IPS DF 4.7 (cell line): ENCODE measurements around the gene MBL2.

Source experiments
- DNase-seq: peaks from one replicate; pipeline ENCODE4 v3.0.0-alpha.2; 2013; ENCODE audit warnings: low spot score; ENCODE audit errors: extremely low read depth

The MBL2 gene

DNA sequence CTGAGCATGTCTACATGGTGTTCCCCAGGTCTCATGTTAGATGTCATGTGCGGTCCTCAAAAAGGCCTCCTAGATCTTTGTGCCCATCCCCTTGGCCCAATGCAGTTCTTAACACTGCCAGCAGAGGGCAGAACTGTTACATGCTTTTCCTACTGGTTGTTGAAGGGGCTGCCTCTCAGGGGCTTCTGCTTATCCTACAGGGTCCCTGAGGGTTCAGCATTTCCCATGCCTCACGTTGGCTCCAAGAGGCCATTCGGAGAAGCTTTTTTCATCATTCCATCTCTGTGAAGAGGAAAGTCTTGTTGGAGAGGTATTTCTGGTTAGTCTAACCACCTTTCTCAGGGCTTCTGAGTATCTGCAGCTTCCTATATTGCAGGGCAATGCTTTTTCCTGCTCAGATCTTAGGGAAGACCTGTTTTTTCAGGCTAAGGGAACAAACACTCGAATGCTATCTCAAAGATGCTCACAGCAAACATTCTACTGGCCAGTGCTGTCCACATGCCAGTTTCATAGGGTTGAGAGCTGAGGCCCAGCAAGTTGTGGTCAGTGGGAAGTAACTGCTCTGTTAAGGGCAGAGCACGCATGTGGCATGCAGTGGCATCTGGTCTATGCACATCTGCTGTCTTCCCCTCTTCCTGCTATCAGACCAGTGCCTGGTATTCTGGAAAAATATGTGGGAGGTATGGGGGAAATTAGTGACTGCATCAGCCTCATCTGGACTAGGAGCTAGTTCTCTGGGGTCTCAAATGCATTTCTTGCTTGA is 31.5 kb downstream of the MBL2 start:
- DNase-seq = peak; percentile 64

DNA sequence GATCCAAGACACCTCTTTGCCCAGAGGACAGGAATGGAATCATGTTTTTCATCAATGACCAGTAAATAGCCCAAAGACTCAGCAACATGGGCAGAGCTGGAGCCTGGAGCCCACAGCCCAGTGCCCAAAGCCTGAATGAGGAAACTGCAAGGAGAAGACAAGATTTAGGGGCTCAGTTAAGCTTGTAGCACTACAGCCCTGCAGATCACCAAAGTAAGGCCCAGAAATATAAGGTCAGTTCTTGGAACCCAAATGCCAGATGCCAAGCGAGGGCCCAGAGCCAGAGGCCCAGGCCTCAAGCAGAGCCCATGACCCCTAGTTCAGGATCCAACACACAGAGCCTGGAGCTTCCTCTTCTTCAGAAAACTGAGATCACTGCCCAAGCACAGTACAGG is 32.4 kb downstream of the MBL2 start:
- DNase-seq = no peak

DNA sequence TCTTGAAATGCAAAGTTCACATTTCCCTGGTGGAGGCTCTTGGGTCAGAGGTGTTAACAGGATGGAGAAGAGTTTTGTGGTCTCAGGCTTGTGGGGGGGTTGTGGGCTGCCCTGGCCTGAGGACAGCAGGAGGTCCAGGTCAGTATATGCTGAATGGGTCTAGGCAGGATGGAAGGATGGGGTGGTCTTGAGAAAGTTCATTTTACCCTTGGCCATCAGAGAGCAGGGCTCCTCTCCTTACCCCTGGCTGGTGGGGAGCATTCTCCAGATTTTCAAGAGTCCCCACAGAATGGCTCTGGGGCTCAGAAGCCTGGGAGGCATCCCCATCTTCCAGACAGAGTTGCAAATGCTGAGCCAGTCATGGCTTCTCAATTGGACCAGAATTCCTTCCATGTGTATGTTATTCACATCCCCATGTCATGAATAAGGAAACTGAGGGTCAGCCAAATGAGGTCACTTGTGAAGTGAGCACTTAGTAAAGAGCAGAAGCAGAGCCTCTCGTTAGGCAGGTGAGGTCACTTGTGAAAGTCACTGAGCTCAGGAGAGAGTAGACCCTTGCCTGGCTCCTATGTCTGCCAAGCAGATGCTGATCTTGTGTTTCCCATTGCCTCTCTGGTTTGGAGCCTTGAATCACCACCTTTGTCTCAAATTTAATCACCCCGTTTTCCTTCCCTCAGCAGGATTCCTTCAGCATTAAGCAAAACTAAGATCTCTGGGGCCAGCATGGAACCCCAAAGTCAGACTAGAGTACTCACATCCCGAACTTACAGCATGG is 33.0 kb downstream of the MBL2 start:
- DNase-seq = no peak

DNA sequence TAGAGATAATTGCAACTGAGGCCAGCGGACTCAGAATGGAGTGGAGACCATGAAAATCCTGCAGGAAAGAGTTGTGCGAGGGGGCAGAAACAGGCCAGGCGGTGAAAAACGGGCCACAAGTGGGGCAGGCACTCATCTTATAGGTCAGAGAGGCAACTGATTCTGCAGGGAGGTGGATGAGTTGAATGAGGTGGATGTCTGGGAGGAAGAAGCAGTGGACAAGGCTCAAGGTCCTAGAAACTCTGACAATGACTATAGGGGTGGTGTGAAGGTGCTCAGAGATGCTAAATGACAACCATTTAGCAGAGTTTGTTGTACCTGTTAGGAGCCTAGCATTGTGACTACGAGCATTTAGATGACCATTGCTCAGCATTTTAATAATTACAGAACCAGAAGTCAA is 33.6 kb downstream of the MBL2 start:
- DNase-seq = no peak

DNA sequence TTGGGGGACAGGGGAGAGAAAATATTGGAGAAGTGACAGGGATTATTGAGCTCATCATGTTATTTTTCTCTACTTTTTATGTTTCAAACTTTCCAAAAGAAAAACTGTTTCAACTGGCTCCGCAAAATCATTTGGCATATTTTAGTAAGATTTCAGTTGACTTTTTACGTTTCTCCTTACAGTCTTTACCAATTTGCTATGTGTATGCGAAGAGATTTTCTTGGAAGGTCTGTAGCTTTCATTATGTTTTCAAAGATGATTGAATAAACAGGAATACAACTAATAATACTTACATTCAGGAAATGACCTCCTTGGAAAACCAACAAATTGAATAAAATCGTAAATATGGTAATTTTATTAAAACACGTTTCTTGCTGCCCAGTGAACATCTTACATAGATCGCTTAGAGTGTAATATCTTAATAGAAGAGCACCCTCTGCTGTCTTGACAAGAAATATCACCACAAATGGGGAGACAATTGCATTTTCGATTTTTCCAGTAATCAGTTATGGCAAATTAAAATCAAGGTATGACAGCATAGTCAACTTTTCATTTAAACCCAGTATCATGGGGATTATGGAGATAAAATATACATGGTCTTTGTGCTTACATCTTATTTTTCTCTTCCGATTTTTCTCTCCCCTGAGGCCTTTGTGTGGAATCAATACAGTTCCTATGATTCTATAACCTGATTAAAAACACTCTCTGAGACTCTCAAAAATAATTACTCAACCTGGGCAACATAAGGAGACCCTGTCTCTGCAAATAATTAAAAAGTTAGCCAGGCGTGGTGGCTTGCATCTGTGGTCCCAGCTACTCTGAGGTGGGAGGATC is 43.1 kb downstream of the MBL2 start:
- DNase-seq = no peak

DNA sequence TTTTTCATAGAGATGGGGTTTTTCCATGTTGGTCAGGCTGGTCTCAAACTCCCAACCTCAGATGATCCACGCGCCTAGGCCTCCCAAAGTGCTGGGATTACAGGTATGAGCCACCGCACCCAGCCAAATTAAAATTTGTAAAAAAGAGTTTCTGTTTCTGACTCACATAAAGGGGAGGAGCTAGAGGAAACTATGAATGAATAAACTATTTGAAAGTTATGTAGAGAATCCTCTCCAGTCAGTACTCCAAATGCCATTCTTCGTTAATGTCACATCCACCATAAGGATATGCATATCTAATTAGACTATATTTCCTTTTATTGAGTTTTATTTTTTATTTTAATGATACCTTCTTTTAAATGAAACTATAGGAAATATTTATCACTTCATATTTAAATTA is 52.6 kb downstream of the MBL2 start:
- no peak for DNase-seq
